Measurements from ENCODE around the gene LUM.
"Not testable (repeated sequence)": the region's sequence is repeated elsewhere in the genome, so short reads cannot be mapped to it uniquely, and the experiment has no call there.

The LUM gene

DNA sequence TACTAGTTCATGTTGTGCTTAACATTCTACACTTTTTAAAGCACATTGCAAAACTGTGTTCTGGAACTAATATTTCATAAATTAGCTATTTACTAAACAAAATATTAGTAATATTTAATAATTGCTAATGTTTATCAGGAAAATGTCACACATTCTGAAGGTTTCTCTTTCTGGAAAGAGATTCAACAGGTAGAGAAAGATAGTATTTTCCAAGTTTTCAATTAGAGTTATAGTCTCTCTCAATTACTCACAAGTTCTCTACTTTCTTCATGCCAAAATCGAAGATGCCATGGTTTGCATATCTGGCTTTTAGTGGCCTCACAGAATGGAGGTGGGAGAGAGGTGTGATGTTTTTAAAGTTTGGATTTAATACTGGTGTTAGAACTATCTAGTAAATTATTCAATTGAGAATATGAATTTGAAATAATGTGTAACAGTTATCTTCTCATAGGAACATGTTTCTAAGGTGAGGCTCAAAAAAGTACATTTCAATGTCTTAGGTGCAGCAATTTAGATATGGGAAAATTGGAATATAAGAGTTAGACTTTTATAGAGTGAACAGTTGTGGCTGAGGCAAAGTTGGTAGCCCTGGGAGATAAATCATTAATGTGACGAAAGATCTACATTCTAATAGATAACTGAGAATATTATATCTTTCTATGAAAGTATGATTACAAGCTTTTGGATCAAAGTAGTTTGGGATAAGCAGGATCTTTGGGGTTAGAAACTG is 1.5 kb downstream of the LUM start:
- DNase-seq (ENCODE audit: low spot score): no peak

GRCh38 chr12:91109148-91109564 is 2.1 kb downstream of the LUM start:
- peak; percentile 85 for DNase-seq (ENCODE audit: low spot score)

- no peak for DNase-seq (ENCODE audit: low spot score)
Measured at GRCh38 chr12:91108196-91108755, 3.0 kb downstream of the LUM start.

- DNase-seq (ENCODE audit: low spot score): no peak
Measured at GRCh38 chr12:91106283-91106682, 5.0 kb downstream of the LUM start.

DNA sequence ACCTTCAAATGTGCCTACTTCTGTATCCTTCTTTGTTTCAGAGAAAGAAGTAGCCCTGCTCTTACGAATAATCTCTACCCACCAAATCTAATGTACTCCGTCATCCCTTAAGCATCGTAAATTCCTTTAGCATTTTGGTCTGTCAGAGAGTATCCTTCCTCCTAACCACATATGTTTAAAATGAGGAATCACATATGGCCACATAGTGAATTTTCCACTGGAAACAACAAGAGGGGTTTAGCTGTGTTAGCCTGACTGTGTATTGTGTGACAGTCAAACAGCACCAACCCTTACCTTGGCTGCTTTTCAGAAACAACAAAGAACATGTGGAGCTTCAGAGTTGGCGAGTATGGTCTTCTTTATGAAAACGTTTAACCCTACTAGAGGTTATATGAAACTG is 5.5 kb downstream of the LUM start:
- DNase-seq (ENCODE audit: low spot score): no peak

DNA sequence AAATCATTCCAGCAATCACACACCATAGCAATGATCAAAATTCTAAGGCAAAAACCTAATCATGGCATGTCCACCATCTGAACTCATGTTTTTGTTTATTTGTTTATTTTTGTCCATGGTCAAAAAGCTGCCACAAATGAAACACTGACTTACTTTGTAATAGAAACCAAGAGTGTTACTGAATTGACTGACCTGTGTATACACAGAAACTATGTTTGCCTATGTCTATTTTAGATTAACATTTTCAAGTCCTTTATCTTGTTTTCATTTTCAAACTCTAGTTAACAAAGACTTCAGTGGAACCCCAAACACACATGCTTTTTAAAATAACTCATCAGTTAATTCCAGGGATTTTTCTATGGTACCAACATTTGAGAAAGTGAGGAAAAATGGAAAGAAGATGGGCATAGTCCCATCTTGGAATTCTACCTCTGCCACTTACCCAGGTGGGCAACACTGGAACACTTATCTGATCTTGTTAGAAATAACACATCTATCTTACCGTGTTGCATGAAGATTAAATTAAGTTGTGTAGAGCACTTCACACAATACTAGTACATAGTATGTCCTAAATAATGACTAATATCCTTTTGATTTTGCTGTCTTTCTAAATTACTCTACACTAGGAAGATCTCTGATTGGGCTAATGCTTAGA is 6.4 kb downstream of the LUM start:
- DNase-seq (ENCODE audit: low spot score): no peak

DNA sequence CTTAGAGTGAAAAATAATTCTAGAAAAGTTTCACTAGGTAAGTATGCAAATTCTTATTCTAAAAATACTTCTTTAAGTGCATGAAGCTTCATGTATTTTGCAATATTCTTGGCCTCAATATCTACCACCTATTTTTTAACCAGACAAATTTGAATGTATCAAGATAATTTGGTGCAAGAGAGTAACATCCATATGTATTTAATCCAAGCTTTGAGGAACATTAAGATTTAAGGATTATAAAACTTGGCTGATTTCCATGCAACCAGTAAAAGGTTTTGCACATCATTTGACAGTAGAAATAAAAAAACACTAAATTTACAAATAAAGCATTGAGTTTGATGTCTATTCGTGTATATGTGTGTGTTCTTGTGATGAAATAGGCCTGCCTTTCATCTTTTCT is 7.7 kb downstream of the LUM start:
- no peak for DNase-seq (ENCODE audit: low spot score)

GRCh38 chr12:91103101-91103500 is 8.2 kb downstream of the LUM start:
- DNase-seq (ENCODE audit: low spot score): no peak

- DNase-seq (ENCODE audit: low spot score): no peak
Measured at GRCh38 chr12:91100906-91101305, 10.4 kb downstream of the LUM start.

GRCh38 chr12:91099836-91100235 is 11.5 kb downstream of the LUM start:
- no peak for DNase-seq (ENCODE audit: low spot score)

DNA sequence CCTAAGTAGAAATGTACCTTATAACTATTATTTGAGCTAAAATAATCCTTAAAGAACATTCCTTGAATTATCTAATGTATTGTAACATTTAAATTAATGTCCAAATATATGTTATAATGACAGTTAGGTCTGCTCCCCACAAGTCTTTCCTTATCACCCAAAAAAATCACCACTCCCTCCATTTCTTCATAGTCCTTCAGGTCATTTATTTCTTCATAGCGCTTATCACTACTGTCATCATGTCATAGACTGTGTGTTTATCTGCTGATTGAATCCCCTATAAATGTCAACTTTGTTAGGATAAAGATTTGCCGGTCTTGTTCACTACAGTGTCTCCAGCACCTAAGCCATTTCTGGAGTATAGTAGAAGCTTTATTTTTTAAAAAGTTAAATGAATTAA is 12.0 kb downstream of the LUM start:
- DNase-seq (ENCODE audit: low spot score): no peak

GRCh38 chr12:91098941-91099340 is 12.4 kb downstream of the LUM start:
- no peak for DNase-seq (ENCODE audit: low spot score)

GRCh38 chr12:91098461-91098860 is 12.8 kb downstream of the LUM start:
- DNase-seq (ENCODE audit: low spot score): no peak

GRCh38 chr12:91094957-91095356 is 16.3 kb downstream of the LUM start:
- no peak for DNase-seq (ENCODE audit: low spot score)

DNA sequence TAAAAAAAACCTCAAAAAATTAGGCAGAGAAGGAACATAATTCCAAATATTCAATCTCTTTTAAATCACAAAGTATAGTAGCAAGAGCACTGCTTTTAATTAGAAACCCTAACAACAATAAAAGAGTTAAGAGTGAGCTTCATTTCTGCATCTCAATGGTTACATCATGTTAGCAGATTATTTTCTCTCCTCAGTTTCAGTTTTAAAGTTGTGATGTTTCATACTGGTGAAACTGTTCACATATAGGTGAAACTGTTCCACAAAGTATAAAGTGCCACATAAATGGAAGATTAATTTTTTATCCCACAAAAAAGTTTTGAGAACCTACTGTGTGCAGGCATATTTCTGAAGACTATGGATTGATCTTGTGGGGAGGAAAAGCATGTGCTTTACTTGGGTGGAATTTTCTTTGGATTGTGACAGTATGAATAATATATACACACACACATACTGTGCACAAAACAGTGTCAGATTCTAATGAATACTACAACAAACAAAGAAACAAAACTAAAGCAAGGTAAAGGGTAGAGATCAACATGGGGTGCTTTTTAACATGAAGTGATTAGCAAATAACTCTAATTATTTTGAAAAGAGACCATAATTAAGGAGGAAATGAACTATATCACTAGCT is 17.1 kb downstream of the LUM start:
- DNase-seq (ENCODE audit: low spot score): no peak

GRCh38 chr12:91093341-91093740 is 18.0 kb downstream of the LUM start:
- no peak for DNase-seq (ENCODE audit: low spot score)

GRCh38 chr12:91091916-91092715 is 19.2 kb downstream of the LUM start:
- DNase-seq (ENCODE audit: low spot score): no peak

- not testable (repeated sequence) for DNase-seq (ENCODE audit: low spot score)
Measured at GRCh38 chr12:91089953-91090352, 21.3 kb downstream of the LUM start.

DNA sequence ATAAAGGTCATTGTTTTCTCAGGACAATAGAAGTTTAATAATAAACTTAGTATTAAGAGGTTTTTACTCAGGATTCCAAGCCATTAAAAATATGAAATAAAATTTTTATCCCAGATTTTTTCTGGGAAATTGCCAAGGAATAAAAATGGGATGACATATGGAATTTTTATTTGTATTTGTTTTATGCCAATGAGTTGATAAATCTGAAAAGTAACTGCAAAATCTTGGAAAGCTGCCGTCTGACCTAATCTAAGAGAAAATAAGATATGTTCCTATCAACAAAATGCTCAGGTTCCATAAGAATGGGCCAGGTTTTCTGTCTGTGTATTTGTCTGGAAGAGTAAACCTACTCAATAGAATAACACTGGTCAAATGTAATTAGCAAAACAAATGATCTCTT is 31.3 kb downstream of the LUM start:
- no peak for DNase-seq (ENCODE audit: low spot score)

DNA sequence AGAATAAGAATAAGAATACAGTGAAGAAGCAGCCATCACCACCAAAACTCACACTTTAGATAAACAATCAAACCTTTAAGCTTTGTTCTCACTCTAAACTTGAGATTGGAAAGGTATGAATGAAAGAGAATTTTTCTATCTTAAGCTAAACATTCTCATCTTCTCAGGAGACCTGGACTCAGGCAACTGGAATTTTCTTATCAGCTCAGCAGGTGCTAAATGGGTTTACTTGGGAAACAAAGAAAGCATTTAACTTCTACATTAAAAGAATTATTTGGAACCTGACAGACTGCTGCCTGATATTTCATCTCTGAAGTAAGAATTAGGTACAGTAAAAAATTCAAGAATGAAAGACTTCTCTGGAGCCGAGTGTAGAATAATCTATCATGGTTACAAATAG is 32.8 kb downstream of the LUM start:
- no peak for DNase-seq (ENCODE audit: low spot score)

GRCh38 chr12:91077228-91077954 is 33.9 kb downstream of the LUM start:
- DNase-seq (ENCODE audit: low spot score): no peak

- DNase-seq (ENCODE audit: low spot score): no peak
Measured at GRCh38 chr12:91074851-91075250, 36.4 kb downstream of the LUM start.
